IMR-90 (cell line): Measurements from ENCODE around the gene DLL3. TPM values are rescaled to one million over a fixed set of nuclear protein-coding genes. Genes with fewer than 3 reads are reported as not detected.

Experiments
- ATAC-seq: fragments of 200-7000 bp; cut with Tn5 transposase; 2 replicates; pipeline ENCODE4 v1.9.1; 2020; ENCODE audit warnings: low read depth, mild to moderate bottlenecking, moderate library complexity
- BruUV-seq: library from RNA; stranded (reverse); fragments of 400-500 nt; replicated peaks from 2 replicates; lab custom pipeline; 2021; lab: Mats Ljungman, UMichigan
- CTCF ChIA-PET: fragments of 300-600 bp; formaldehyde crosslinking; extraction: SDS; loops from one replicate; lab custom pipeline; 2021; ENCODE audit warnings: antibody characterized with exemption; lab: Yijun Ruan, JAX
- POLR2A ChIA-PET: fragments of 300-600 bp; sonication (Branson Sonifier 250); formaldehyde crosslinking; loops from one replicate; lab custom pipeline; 2022; ENCODE audit warnings: antibody characterized with exemption; ENCODE audit not compliant: unreplicated experiment; lab: Charles Lee
- DNase-seq: peaks from one replicate; pipeline ENCODE4 v3.0.0; 2013
- H2AFZ ChIP-seq: replicated peaks from 2 replicates; pipeline ENCODE3; 2013; ENCODE audit warnings: low read length, mild to moderate bottlenecking; ENCODE audit not compliant: poor library complexity
- H2AK5ac ChIP-seq: 2 replicates; pipeline ENCODE4 v1.6.1; 2013; ENCODE audit warnings: low read depth, low read length, inconsistent platforms
- H2AK9ac ChIP-seq: replicated peaks from 2 replicates; pipeline ENCODE3; 2013; ENCODE audit warnings: mild to moderate bottlenecking, low read depth, low read length, moderate library complexity; ENCODE audit not compliant: poor library complexity
- H2BK120ac ChIP-seq: 2 replicates; pipeline ENCODE4 v1.6.1; 2013; ENCODE audit warnings: low read depth, low read length, inconsistent platforms
- H2BK15ac ChIP-seq: 3 replicates; pipeline ENCODE4 v1.6.1; 2013; ENCODE audit warnings: low read depth, low read length, inconsistent platforms
- H2BK20ac ChIP-seq: 2 replicates; pipeline ENCODE4 v1.6.1; 2013; ENCODE audit warnings: low read depth, mild to moderate bottlenecking, inconsistent platforms, low read length, moderate library complexity
- H2BK5ac ChIP-seq: 2 replicates; pipeline ENCODE4 v1.6.1; 2013; ENCODE audit warnings: mild to moderate bottlenecking, low read depth, low read length, inconsistent platforms; ENCODE audit not compliant: poor library complexity, severe bottlenecking
- H3K14ac ChIP-seq: replicated peaks from 2 replicates; pipeline ENCODE4 v1.6.1; 2013; ENCODE audit warnings: low read depth, low read length, inconsistent platforms
- H3K18ac ChIP-seq: 2 replicates; pipeline ENCODE4 v1.6.1; 2013; ENCODE audit warnings: low read depth, low read length, control low read depth
- H3K23ac ChIP-seq: 2 replicates; pipeline ENCODE4 v1.6.1; 2013; ENCODE audit warnings: low read depth, low read length, inconsistent platforms
- H3K27ac ChIP-seq: 2 replicates; pipeline ENCODE4 v1.5.1; 2013; ENCODE audit warnings: mild to moderate bottlenecking, control low read depth, low read length; ENCODE audit not compliant: insufficient read depth
- H3K27me3 ChIP-seq: 2 replicates; pipeline ENCODE4 v1.6.1; 2013; ENCODE audit warnings: low read length; ENCODE audit not compliant: control insufficient read depth, insufficient read depth
- H3K36me3 ChIP-seq: 2 replicates; pipeline ENCODE4 v1.6.1; 2013; ENCODE audit warnings: low read length, mixed read lengths; ENCODE audit not compliant: control insufficient read depth, insufficient read depth
- H3K4ac ChIP-seq: 2 replicates; pipeline ENCODE4 v1.6.1; 2013; ENCODE audit warnings: low read depth, low read length, inconsistent platforms
- H3K4me1 ChIP-seq: 2 replicates; pipeline ENCODE4 v1.6.1; 2013; ENCODE audit warnings: low read length, mixed read lengths; ENCODE audit not compliant: control insufficient read depth, insufficient read depth
- H3K4me2 ChIP-seq: 2 replicates; pipeline ENCODE4 v1.6.1; 2013; ENCODE audit warnings: low read depth, mild to moderate bottlenecking, control low read depth, low read length, moderate library complexity
- H3K4me3 ChIP-seq: 2 replicates; pipeline ENCODE4 v1.5.1; 2013; ENCODE audit warnings: low read depth, mild to moderate bottlenecking, control low read depth, low read length, moderate library complexity; ENCODE audit not compliant: insufficient read depth
- H3K56ac ChIP-seq: 2 replicates; pipeline ENCODE4 v1.6.1; 2013; ENCODE audit warnings: low read length, inconsistent platforms; ENCODE audit not compliant: insufficient read depth; ENCODE audit errors: extremely low read depth
- H3K79me1 ChIP-seq, 2 experiments: 2 replicates each; pipeline ENCODE4 v1.6.1; 2013; ENCODE audit warnings: low read length in 2 of 2, inconsistent platforms in 1 of 2, low read depth in 1 of 2
- H3K9ac ChIP-seq: 2 replicates; pipeline ENCODE4 v1.6.1; 2013; ENCODE audit warnings: low read depth, low read length, control low read depth
- H3K9me1 ChIP-seq: 2 replicates; pipeline ENCODE4 v1.6.1; 2013; ENCODE audit warnings: low read length, inconsistent platforms; ENCODE audit not compliant: insufficient read depth
- H3K9me3 ChIP-seq: 2 replicates; pipeline ENCODE4 v1.6.1; 2013; ENCODE audit warnings: low read length; ENCODE audit not compliant: control insufficient read depth, insufficient read depth
- H4K20me1 ChIP-seq: 2 replicates; pipeline ENCODE4 v1.6.1; 2013; ENCODE audit warnings: low read length, inconsistent platforms; ENCODE audit not compliant: insufficient read depth
- H4K5ac ChIP-seq: 2 replicates; pipeline ENCODE4 v1.6.1; 2013; ENCODE audit warnings: mild to moderate bottlenecking, low read depth, low read length, control low read depth
- H4K8ac ChIP-seq, 2 experiments: 2 replicates each; pipeline ENCODE4 v1.6.1; 2013; ENCODE audit warnings: low read depth in 2 of 2, low read length in 2 of 2, control low read depth in 1 of 2, inconsistent platforms in 1 of 2
- H4K91ac ChIP-seq: 2 replicates; pipeline ENCODE4 v1.6.1; 2013; ENCODE audit warnings: low read depth, low read length, inconsistent platforms; ENCODE audit not compliant: insufficient read depth
- BHLHE40 ChIP-seq: fragments of 150-350 bp; IDR thresholded peaks from 2 replicates; pipeline ENCODE4 v1.6.1; 2016; ENCODE audit warnings: mild to moderate bottlenecking, low read depth, low read length
- CEBPB ChIP-seq: IDR thresholded peaks from 2 replicates; pipeline ENCODE4 v1.6.1; 2012; ENCODE audit warnings: low read depth, low read length, improper control_type of control experiment
- CHD1 ChIP-seq: IDR thresholded peaks from 2 replicates; pipeline ENCODE4 v1.6.1; 2012; ENCODE audit warnings: low read depth, low read length, improper control_type of control experiment
- CTCF ChIP-seq: conservative IDR thresholded peaks from 2 replicates; pipeline ENCODE4 v1.5.1; 2012; ENCODE audit warnings: mild to moderate bottlenecking, low read depth, low read length, improper control_type of control experiment
- ELK1 ChIP-seq: fragments of 150-350 bp; IDR thresholded peaks from 2 replicates; pipeline ENCODE4 v1.6.1; 2016; ENCODE audit warnings: low read depth, mild to moderate bottlenecking, low read length, moderate library complexity, borderline replicate concordance
- FOS ChIP-seq: fragments of 150-350 bp; IDR thresholded peaks from 2 replicates; pipeline ENCODE4 v1.6.1; 2016; ENCODE audit warnings: low read depth, low read length
- MAFK ChIP-seq: IDR thresholded peaks from 2 replicates; pipeline ENCODE4 v1.6.1; 2012; ENCODE audit warnings: low read depth, low read length, improper control_type of control experiment
- MAZ ChIP-seq: IDR thresholded peaks from 2 replicates; pipeline ENCODE4 v1.6.1; 2012; ENCODE audit warnings: low read depth, mild to moderate bottlenecking, low read length, improper control_type of control experiment, moderate library complexity, borderline replicate concordance
- MXI1 ChIP-seq: IDR thresholded peaks from 2 replicates; pipeline ENCODE4 v1.6.1; 2012; ENCODE audit warnings: low read depth, mild to moderate bottlenecking, low read length, moderate library complexity, borderline replicate concordance
- NFE2L2 ChIP-seq: fragments of 150-350 bp; IDR thresholded peaks from 2 replicates; pipeline ENCODE4 v1.6.1; 2016; ENCODE audit warnings: low read depth, mild to moderate bottlenecking, low read length
- POLR2A ChIP-seq: IDR thresholded peaks from 2 replicates; pipeline ENCODE4 v1.6.1; 2012; ENCODE audit warnings: mild to moderate bottlenecking, low read depth, low read length
- RAD21 ChIP-seq: IDR thresholded peaks from 2 replicates; pipeline ENCODE4 v1.6.1; 2012; ENCODE audit warnings: low read length, improper control_type of control experiment
- RCOR1 ChIP-seq: IDR thresholded peaks from 2 replicates; pipeline ENCODE4 v1.6.1; 2012; ENCODE audit warnings: mild to moderate bottlenecking, low read length, improper control_type of control experiment; ENCODE audit not compliant: insufficient replicate concordance
- RFX5 ChIP-seq: IDR thresholded peaks from 2 replicates; pipeline ENCODE4 v1.8.0; 2012; ENCODE audit warnings: low read depth, mild to moderate bottlenecking, low read length, moderate library complexity
- SMC3 ChIP-seq: fragments of 150-350 bp; IDR thresholded peaks from 2 replicates; pipeline ENCODE4 v1.6.1; 2016; ENCODE audit warnings: low read depth, mild to moderate bottlenecking, antibody characterized with exemption, low read length, moderate library complexity
- USF2 ChIP-seq: fragments of 150-350 bp; IDR thresholded peaks from 2 replicates; pipeline ENCODE4 v1.6.1; 2017; ENCODE audit warnings: mild to moderate bottlenecking, antibody characterized with exemption, low read length, low read depth
- WGBS, 2 experiments: methylation state at CpG; one replicate each; pipeline versions ENCODE4 v1.1.5 to v1.1.7; 2013; ENCODE audit warnings: missing lambda C conversion rate in 2 of 2; ENCODE audit not compliant: insufficient read length in 1 of 2; ENCODE audit errors: extremely low coverage in 2 of 2; 5-methylcytosine and 5-hydroxymethylcytosine counted together
- dilution Hi-C: fragments of 300-500 bp; cut with HindIII; formaldehyde crosslinking; loops from one replicate; pipeline ENCODE4 v1.14.3; 2018; ENCODE audit warnings: low sequenced_read_pairs; ENCODE audit not compliant: unreplicated experiment
- in situ Hi-C: fragments of 300-500 bp; cut with MboI; formaldehyde crosslinking; loops from 3 replicates; pipeline ENCODE4 v1.14.3; 2019; ENCODE audit warnings: low sequenced_read_pairs, inconsistent platforms, mixed read lengths
- intact Hi-C: fragments of 100-400 bp; cut with micrococcal nuclease; formaldehyde crosslinking; loops from 2 replicates; pipeline ENCODE4 v1.10.0; 2022
- polyA plus RNA-seq, 3 experiments: library from polyadenylated mRNA; depleted of rRNA; stranded (reverse); fragments of >200 nt; gene quantifications; 2 replicates each; pipeline ENCODE4 v1.2.3, GENCODE V29; 2012; ENCODE audit warnings: low replicate concordance in 1 of 3
- total RNA-seq: library from RNA; depleted of rRNA; stranded (reverse); fragments of >200 nt; gene quantifications from 2 replicates; pipeline ENCODE4 v1.2.3, GENCODE V29; 2012

The DLL3 gene
- total and polyA plus RNA-seq, 2 of the 4 experiments (the other 2 are of a cell fraction), result 0.36 to 1.3 TPM

GRCh38 chr19:39554701-39555311 lies 56.1 kb downstream of the DLL3 start:
- H3K4ac ChIP-seq, result no peak overlapping the region
- no peaks in the 10 kb centered on the region for H3K79me1 ChIP-seq
- H4K91ac ChIP-seq, result no peak overlapping the region
- 29% methylated on average over 2 of the region's 4 CpGs; no CpG with 5 or more reads in 1 of the 2 experiments for WGBS, 2 experiments
- H2BK120ac ChIP-seq, result no peak overlapping the region
- peaks cover 14% of the 10 kb centered on the region for H3K27me3 ChIP-seq
- no peak overlapping the region for H4K5ac ChIP-seq
- dilution Hi-C loops, result no loop called here
- TF ChIP-seq MAFK (no peak), ELK1 (no peak), MXI1 (no peak), CHD1 (no peak), MAZ (no peak), USF2 (no peak), BHLHE40 (no peak), SMC3 (no peak), RFX5 (no peak), CEBPB (no peak), RCOR1 (no peak), CTCF (no peak), POLR2A (no peak), FOS (no peak), RAD21 (no peak), NFE2L2 (no peak)
- H3K36me3 ChIP-seq, result no peaks in the 10 kb centered on the region
- no peak overlapping the region for H3K18ac ChIP-seq
- no peak overlapping the region for H3K9ac ChIP-seq
- no peak overlapping the region for H4K8ac ChIP-seq
- BruUV-seq, result no TSS peak
- in situ Hi-C loops, result loop anchor here (10.0 kb wide), 1 partner anchor 120 kb away; no protein-coding TSS in a partner anchor
- ATAC-seq (no peak), DNase-seq (no peak)
- no peak overlapping the region for H2AFZ ChIP-seq
- no peaks in the 10 kb centered on the region for H4K20me1 ChIP-seq
- H3K23ac ChIP-seq, result no peak overlapping the region
- no peak overlapping the region for H3K4me3 ChIP-seq
- no peaks in the 10 kb centered on the region for H3K9me1 ChIP-seq
- no peak overlapping the region for H3K56ac ChIP-seq
- no peak overlapping the region for H3K27ac ChIP-seq
- H3K14ac ChIP-seq, result no peak overlapping the region
- H2BK20ac ChIP-seq, result no peak overlapping the region
- ChIA-PET CTCF (no interaction called here), POLR2A (no interaction called here)
- H2AK9ac ChIP-seq, result no peak overlapping the region
- H3K4me2 ChIP-seq, result no peak overlapping the region
- no peaks in the 10 kb centered on the region for H3K4me1 ChIP-seq
- no peaks in the 10 kb centered on the region for H3K9me3 ChIP-seq
- intact Hi-C loops, result loop anchor here (5.0 kb wide), 1 partner anchor 212 kb away; no protein-coding TSS in a partner anchor
- H2BK5ac ChIP-seq, result no peak overlapping the region
- no peak overlapping the region for H2AK5ac ChIP-seq
- H2BK15ac ChIP-seq, result no peak overlapping the region
